K562 (cell line): ENCODE data around the gene TLK2. TPM values are rescaled to one million over a fixed set of nuclear protein-coding genes. Genes with fewer than 3 reads are reported as not detected.

Source experiments
- CREBBP ChIP-seq: IDR thresholded peaks from one replicate; pipeline ENCODE4 v1.6.1; 2012; ENCODE audit warnings: low read depth, mild to moderate bottlenecking, control low read depth, inconsistent platforms, low read length
- CXXC5 ChIP-seq: fragments of 250-450 bp; sonication (Bioruptor Pico); IDR thresholded peaks from 2 replicates; pipeline ENCODE4 v1.8.0; 2022; ENCODE audit warnings: inconsistent platforms, mild to moderate bottlenecking, moderate library complexity
- EGR1 ChIP-seq: fragments of 450-650 bp; conservative IDR thresholded peaks from 2 replicates; pipeline ENCODE4 v1.6.1; 2017; ENCODE audit warnings: mild to moderate bottlenecking
- FOSL1 ChIP-seq: fragments of 200-800 bp; sonication (Bioruptor generic); conservative IDR thresholded peaks from 2 replicates; pipeline ENCODE4 v1.6.1; 2016; ENCODE audit warnings: missing genetic modification characterization, missing compliant biosample characterization
- GABPB1 ChIP-seq: sonication (generic); formaldehyde crosslinking; IDR thresholded peaks from 2 replicates; pipeline ENCODE4 v1.8.0; 2022; ENCODE audit warnings: mild to moderate bottlenecking, missing genetic modification reagents
- HDAC1 ChIP-seq, 2 experiments: fragments of 450-650 bp; IDR thresholded peaks; 2 replicates each; pipeline ENCODE4 v1.6.1; 2016 to 2017; ENCODE audit warnings: inconsistent platforms in 1 of 2, mild to moderate bottlenecking in 1 of 2, moderate library complexity in 1 of 2
- IRF1 ChIP-seq: sonication (generic); formaldehyde crosslinking; IDR thresholded peaks from 2 replicates; pipeline ENCODE4 v1.8.0; 2022; ENCODE audit warnings: missing genetic modification reagents, mild to moderate bottlenecking, borderline replicate concordance
- NR2C2 ChIP-seq, 2 experiments: fragments of 200-800 bp in 1 of 2; sonication (Bioruptor generic) in 1 of 2; sonication (generic) in 1 of 2; formaldehyde crosslinking in 1 of 2; IDR thresholded peaks; 2 replicates each; pipeline versions ENCODE4 v1.6.1 to v1.8.0; 2016 to 2022; ENCODE audit warnings: mild to moderate bottlenecking in 1 of 2, missing compliant biosample characterization in 1 of 2, missing genetic modification characterization in 1 of 2, missing genetic modification reagents in 1 of 2
- POLR2G ChIP-seq: fragments of 200-400 bp; formaldehyde crosslinking; IDR thresholded peaks from 2 replicates; pipeline ENCODE4 v1.6.1; 2017; ENCODE audit warnings: low read depth, mild to moderate bottlenecking, antibody characterized with exemption, low read length, moderate library complexity
- PRMT5 ChIP-seq: sonication (generic); formaldehyde crosslinking; IDR thresholded peaks from 2 replicates; pipeline ENCODE4 v1.5.0; 2020; ENCODE audit warnings: missing genetic modification reagents
- PYGO2 ChIP-seq: fragments of 450-650 bp; IDR thresholded peaks from 2 replicates; pipeline ENCODE4 v1.6.1; 2016; ENCODE audit warnings: mild to moderate bottlenecking, missing genetic modification characterization, moderate library complexity, missing compliant biosample characterization
- RBFOX2 ChIP-seq: fragments of 200-400 bp; formaldehyde crosslinking; IDR thresholded peaks from 2 replicates; pipeline ENCODE4 v1.6.1; 2017; ENCODE audit warnings: low read depth, mild to moderate bottlenecking, low read length, moderate library complexity
- RBM14 ChIP-seq: fragments of 200-400 bp; formaldehyde crosslinking; IDR thresholded peaks from 2 replicates; pipeline ENCODE4 v1.6.1; 2018; ENCODE audit warnings: low read depth, mild to moderate bottlenecking, low read length, moderate library complexity, borderline replicate concordance; ENCODE audit not compliant: insufficient read depth
- RREB1 ChIP-seq: fragments of 250-450 bp; sonication (Bioruptor Pico); IDR thresholded peaks from 2 replicates; pipeline ENCODE4 v1.4.0; 2020
- ZNF212 ChIP-seq: fragments of 450-650 bp; formaldehyde crosslinking; IDR thresholded peaks from 2 replicates; pipeline ENCODE4 v1.4.0; 2020; ENCODE audit warnings: mild to moderate bottlenecking
- ZNF586 ChIP-seq: fragments of 450-650 bp; formaldehyde crosslinking; conservative IDR thresholded peaks from 2 replicates; pipeline ENCODE4 v1.4.0; 2020; ENCODE audit warnings: mild to moderate bottlenecking, moderate library complexity
- polyA plus RNA-seq, 8 experiments: library from polyadenylated mRNA; depleted of rRNA in 4 of 8; stranded (reverse) in 5 of 8; unstranded in 3 of 8; fragments of >200 nt; fragmentation: Nextera tagmentation in 2 of 8; fragmentation: Illumina TruSeq in 1 of 8; extraction: Ambion mirVana in 2 of 8; extraction: Trizol in 1 of 8; gene quantifications; 2 replicates each; pipeline versions ENCODE4 v1.2.1 to v1.2.3, GENCODE V29; 2011 to 2014; ENCODE audit warnings: inconsistent platforms in 1 of 8, missing spikeins in 1 of 8
- total RNA-seq, 7 experiments: library from RNA; depleted of rRNA in 6 of 7; stranded (reverse); fragments of >200 nt in 6 of 7; fragmentation: Illumina TruSeq in 2 of 7; extraction: Trizol in 2 of 7; gene quantifications; 2 replicates each; pipeline versions ENCODE4 v1.2.1 to v1.2.3, GENCODE V29; 2011 to 2021; ENCODE audit warnings: low replicate concordance in 1 of 7
- TF ChIP-seq, protein P1 (sequence below): sonication (generic); formaldehyde crosslinking; IDR thresholded peaks from 2 replicates; pipeline ENCODE4 v1.8.0; 2022; ENCODE audit warnings: missing genetic modification reagents, mild to moderate bottlenecking, moderate library complexity, borderline replicate concordance
- TF ChIP-seq, protein P2 (sequence below), 2 experiments: IDR thresholded peaks; 2 replicates each; pipeline ENCODE4 v1.6.1; 2011; ENCODE audit warnings: borderline replicate concordance in 1 of 2, control low read depth in 1 of 2, low read depth in 1 of 2, low read length in 1 of 2, mild to moderate bottlenecking in 1 of 2, mixed read lengths in 1 of 2, moderate library complexity in 1 of 2; ENCODE audit not compliant: insufficient read depth in 1 of 2, insufficient read length in 1 of 2, poor library complexity in 1 of 2, severe bottlenecking in 1 of 2; ENCODE audit errors: extremely low read depth in 1 of 2

Gene TLK2
- total and polyA plus RNA-seq, 9 of the 15 experiments (the other 6 are each of a cell fraction or from before 2014, with no cell fraction given) = 10.1 to 51.9 (median 32.4) TPM

DNA sequence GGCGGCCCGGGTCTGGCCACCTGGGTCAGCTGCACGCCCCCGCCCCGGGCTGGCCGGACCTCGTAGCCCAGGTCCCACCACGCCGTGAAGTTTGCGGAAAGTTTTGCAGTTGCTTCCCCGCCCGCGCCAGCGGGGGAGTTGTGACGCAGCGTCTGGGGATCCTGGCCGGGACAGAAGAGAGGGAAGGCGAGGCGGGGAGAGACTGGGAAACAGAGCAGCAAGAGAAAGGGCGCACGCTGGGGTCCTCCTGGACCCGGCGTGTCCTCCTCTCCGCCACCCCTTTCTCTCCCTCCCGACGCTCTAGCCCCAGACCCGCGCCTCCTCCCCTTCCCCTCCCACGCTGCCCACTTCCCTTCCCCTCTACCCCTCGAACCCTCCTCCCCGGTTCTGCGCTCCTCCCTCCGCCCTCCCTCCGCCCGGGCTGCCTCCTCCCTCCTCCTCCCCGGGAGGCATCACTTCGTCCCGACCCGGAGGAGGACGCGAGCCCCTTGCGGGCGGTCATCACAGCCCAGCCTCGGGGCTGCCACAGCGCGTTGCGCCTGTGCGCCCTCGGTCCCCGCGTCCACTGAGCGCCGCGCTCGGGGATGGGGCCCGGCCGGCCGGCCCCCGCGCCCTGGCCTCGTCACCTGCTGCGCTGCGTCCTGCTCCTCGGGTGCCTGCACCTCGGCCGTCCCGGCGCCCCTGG lies 148.7 kb downstream of the TLK2 start, which contains the start of gene MRC2 (continued):
- TF ChIP-seq, protein P1, sequence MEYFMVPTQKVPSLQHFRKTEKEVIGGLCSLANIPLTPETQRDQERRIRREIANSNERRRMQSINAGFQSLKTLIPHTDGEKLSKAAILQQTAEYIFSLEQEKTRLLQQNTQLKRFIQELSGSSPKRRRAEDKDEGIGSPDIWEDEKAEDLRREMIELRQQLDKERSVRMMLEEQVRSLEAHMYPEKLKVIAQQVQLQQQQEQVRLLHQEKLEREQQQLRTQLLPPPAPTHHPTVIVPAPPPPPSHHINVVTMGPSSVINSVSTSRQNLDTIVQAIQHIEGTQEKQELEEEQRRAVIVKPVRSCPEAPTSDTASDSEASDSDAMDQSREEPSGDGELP = peak; percentile 48; the same call in 1 of the 2 replicates
- TF ChIP-seq GABPB1 (CRISPR knock-in tag) (no peak), RREB1 (0 out of 2 replicates have a peak, but pooled peaks have one; percentile 29), PYGO2 (tag) (no peak), RBFOX2 (peak; percentile 47), HDAC1 (IDR thresholded peaks at IDR 0.05) (peak in 1 of 2 experiments; percentile 16; a peak in 1 of 4 replicates), NR2C2 (CRISPR knock-in tag; IDR thresholded peaks at IDR 0.05) (no peak), NR2C2 (tag; IDR thresholded peaks at IDR 0.05) (no peak), IRF1 (no peak), ZNF212 (CRISPR knock-in tag) (no peak), RBM14 (0 out of 2 replicates have a peak, but pooled peaks have one; percentile 17), PRMT5 (CRISPR knock-in tag) (no peak), ZNF586 (CRISPR knock-in tag) (no peak), CXXC5 (CRISPR knock-in tag) (peak; percentile 27; the same call in 1 of the 2 replicates), FOSL1 (no peak), POLR2G (peak; percentile 37; the same call in 1 of the 2 replicates), CREBBP (no peak), EGR1 (peak; percentile 82)
- TF ChIP-seq, protein P2, sequence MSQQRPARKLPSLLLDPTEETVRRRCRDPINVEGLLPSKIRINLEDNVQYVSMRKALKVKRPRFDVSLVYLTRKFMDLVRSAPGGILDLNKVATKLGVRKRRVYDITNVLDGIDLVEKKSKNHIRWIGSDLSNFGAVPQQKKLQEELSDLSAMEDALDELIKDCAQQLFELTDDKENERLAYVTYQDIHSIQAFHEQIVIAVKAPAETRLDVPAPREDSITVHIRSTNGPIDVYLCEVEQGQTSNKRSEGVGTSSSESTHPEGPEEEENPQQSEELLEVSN (IDR thresholded peaks at IDR 0.05; ENCODE audit: borderline replicate concordance in 1 of 2, extremely low read depth in 1 of 2, insufficient read depth in 1 of 2, insufficient read length in 1 of 2, low read depth in 1 of 2, low read length in 1 of 2, poor library complexity in 1 of 2, severe bottlenecking in 1 of 2) = peak in 1 of 2 experiments; percentile 5
